ENCODE data around the gene DLK1. TPM values are rescaled to one million over a fixed set of nuclear protein-coding genes. Genes with fewer than 3 reads are reported as not detected.

DLK1 gene
- total RNA-seq, 1 experiment from 2014 or later: 0.69 TPM

GRCh38 chr14:100717386-100717785 lies 9.3 kb upstream of the DLK1 start:
- Histone ChIP-seq H3K4me3 (ENCODE audit: low read depth in 2 of 2, low read length in 2 of 2) (no peak overlapping the region), H3K27ac (ENCODE audit: low read length) (no peak overlapping the region), H3K36me3 (ENCODE audit: control insufficient read depth, insufficient read depth, low read length) (no peaks in the 10 kb centered on the region), H3K9me3 (ENCODE audit: control insufficient read depth, insufficient read depth, low read depth, low read length) (no peaks in the 10 kb centered on the region), H3K4me1 (ENCODE audit: control insufficient read depth, insufficient read depth, low read length) (peaks cover 8% of the 10 kb centered on the region), H3K27me3 (ENCODE audit: control insufficient read depth, insufficient read depth, low read length) (no peaks in the 10 kb centered on the region)
- in situ Hi-C loops (cut with HindIII; ENCODE audit: low pct_unique_long_range_greater_than_20kb, low sequenced_read_pairs): no loop called here
- TF ChIP-seq, protein P1, sequence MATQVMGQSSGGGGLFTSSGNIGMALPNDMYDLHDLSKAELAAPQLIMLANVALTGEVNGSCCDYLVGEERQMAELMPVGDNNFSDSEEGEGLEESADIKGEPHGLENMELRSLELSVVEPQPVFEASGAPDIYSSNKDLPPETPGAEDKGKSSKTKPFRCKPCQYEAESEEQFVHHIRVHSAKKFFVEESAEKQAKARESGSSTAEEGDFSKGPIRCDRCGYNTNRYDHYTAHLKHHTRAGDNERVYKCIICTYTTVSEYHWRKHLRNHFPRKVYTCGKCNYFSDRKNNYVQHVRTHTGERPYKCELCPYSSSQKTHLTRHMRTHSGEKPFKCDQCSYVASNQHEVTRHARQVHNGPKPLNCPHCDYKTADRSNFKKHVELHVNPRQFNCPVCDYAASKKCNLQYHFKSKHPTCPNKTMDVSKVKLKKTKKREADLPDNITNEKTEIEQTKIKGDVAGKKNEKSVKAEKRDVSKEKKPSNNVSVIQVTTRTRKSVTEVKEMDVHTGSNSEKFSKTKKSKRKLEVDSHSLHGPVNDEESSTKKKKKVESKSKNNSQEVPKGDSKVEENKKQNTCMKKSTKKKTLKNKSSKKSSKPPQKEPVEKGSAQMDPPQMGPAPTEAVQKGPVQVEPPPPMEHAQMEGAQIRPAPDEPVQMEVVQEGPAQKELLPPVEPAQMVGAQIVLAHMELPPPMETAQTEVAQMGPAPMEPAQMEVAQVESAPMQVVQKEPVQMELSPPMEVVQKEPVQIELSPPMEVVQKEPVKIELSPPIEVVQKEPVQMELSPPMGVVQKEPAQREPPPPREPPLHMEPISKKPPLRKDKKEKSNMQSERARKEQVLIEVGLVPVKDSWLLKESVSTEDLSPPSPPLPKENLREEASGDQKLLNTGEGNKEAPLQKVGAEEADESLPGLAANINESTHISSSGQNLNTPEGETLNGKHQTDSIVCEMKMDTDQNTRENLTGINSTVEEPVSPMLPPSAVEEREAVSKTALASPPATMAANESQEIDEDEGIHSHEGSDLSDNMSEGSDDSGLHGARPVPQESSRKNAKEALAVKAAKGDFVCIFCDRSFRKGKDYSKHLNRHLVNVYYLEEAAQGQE (IDR thresholded peaks at IDR 0.05; ENCODE audit: insufficient read depth in 1 of 2, low read depth in 2 of 2, low read length in 1 of 2): no peak
- no peak for TF ChIP-seq POLR2AphosphoS5 (IDR thresholded peaks at IDR 0.05; ENCODE audit: low read depth, low read length)
- no peak for TF ChIP-seq CTCF (IDR thresholded peaks at IDR 0.05)
- TF ChIP-seq SIN3A (IDR thresholded peaks at IDR 0.05; ENCODE audit: borderline replicate concordance, insufficient read depth, low read depth, low read length): no peak
- TF ChIP-seq TCF7L2 (IDR thresholded peaks at IDR 0.05; ENCODE audit: low read depth, low read length): no peak
- ChIA-PET POLR2A (no interaction called here), CTCF (no interaction called here)
- ATAC-seq (no peak), DNase-seq (ENCODE audit: low read depth, low spot score) (no peak)
- intact Hi-C loops (cut with micrococcal nuclease; ENCODE audit: unreplicated experiment): no loop called here
- no TSS peak for BruUV-seq (replicated peaks)

- intact Hi-C loops (cut with micrococcal nuclease; ENCODE audit: unreplicated experiment) (no loop called here), in situ Hi-C loops (cut with HindIII; ENCODE audit: low pct_unique_long_range_greater_than_20kb, low sequenced_read_pairs) (no loop called here)
- DNase-seq (ENCODE audit: low read depth, low spot score) (no peak), ATAC-seq (no peak)
- no peak overlapping the region for H3K27ac ChIP-seq (ENCODE audit: low read length)
- H3K27me3 ChIP-seq (ENCODE audit: control insufficient read depth, insufficient read depth, low read length): no peaks in the 10 kb centered on the region
- H3K36me3 ChIP-seq (ENCODE audit: control insufficient read depth, insufficient read depth, low read length): no peaks in the 10 kb centered on the region
- BruUV-seq (replicated peaks): no TSS peak
- no peak overlapping the region for H3K4me3 ChIP-seq (ENCODE audit: low read depth in 2 of 2, low read length in 2 of 2)
- H3K4me1 ChIP-seq (ENCODE audit: control insufficient read depth, insufficient read depth, low read length): peaks cover 8% of the 10 kb centered on the region
- no peaks in the 10 kb centered on the region for H3K9me3 ChIP-seq (ENCODE audit: control insufficient read depth, insufficient read depth, low read depth, low read length)
- CTCF ChIA-PET: no interaction called here
- TF ChIP-seq SIN3A (IDR thresholded peaks at IDR 0.05; ENCODE audit: borderline replicate concordance, insufficient read depth, low read depth, low read length): no peak
- TF ChIP-seq, protein P1 (IDR thresholded peaks at IDR 0.05; ENCODE audit: insufficient read depth in 1 of 2, low read depth in 2 of 2, low read length in 1 of 2): no peak
- no peak for TF ChIP-seq TCF7L2 (IDR thresholded peaks at IDR 0.05; ENCODE audit: low read depth, low read length)
- no peak for TF ChIP-seq POLR2AphosphoS5 (IDR thresholded peaks at IDR 0.05; ENCODE audit: low read depth, low read length)
- TF ChIP-seq CTCF (IDR thresholded peaks at IDR 0.05): no peak
- POLR2A ChIA-PET: no interaction called here
Observed at GRCh38 chr14:100719976-100720520, 6.6 kb upstream of the DLK1 start.

Data from Panc1 (cell line).